K562 (cell line): ENCODE results near the gene KCTD19. TPM values are rescaled to one million over a fixed set of nuclear protein-coding genes. Genes with fewer than 3 reads are reported as not detected.

Source experiments
- CC2D1A ChIP-seq: fragments of 450-650 bp; IDR thresholded peaks from 2 replicates; pipeline ENCODE4 v1.6.1; 2017; ENCODE audit warnings: mild to moderate bottlenecking
- DMBX1 ChIP-seq: fragments of 250-450 bp; sonication (Bioruptor Pico); IDR thresholded peaks from 2 replicates; pipeline ENCODE4 v1.8.0; 2022; ENCODE audit warnings: inconsistent platforms, mild to moderate bottlenecking, moderate library complexity, borderline replicate concordance
- EP300 ChIP-seq: IDR thresholded peaks from 2 replicates; pipeline ENCODE4 v1.6.1; 2012; ENCODE audit warnings: low read length, improper control_type of control experiment
- NFIX ChIP-seq: fragments of 250-450 bp; sonication (Bioruptor Pico); IDR thresholded peaks from 2 replicates; pipeline ENCODE4 v1.4.0; 2020; ENCODE audit warnings: low read depth, mild to moderate bottlenecking, moderate library complexity
- SREBF1 ChIP-seq: fragments of 150-350 bp; IDR thresholded peaks from 2 replicates; pipeline ENCODE4 v1.6.1; 2014; ENCODE audit warnings: antibody characterized with exemption, low read depth, low read length, borderline replicate concordance
- ZNF76 ChIP-seq: fragments of 250-450 bp; sonication (Bioruptor Pico); IDR thresholded peaks from 2 replicates; pipeline ENCODE4 v1.4.0; 2020; ENCODE audit warnings: mild to moderate bottlenecking, moderate library complexity, borderline replicate concordance
- polyA plus RNA-seq, 8 experiments: library from polyadenylated mRNA; depleted of rRNA in 4 of 8; stranded (reverse) in 5 of 8; unstranded in 3 of 8; fragments of >200 nt; fragmentation: Nextera tagmentation in 2 of 8; fragmentation: Illumina TruSeq in 1 of 8; extraction: Ambion mirVana in 2 of 8; extraction: Trizol in 1 of 8; gene quantifications; 2 replicates each; pipeline versions ENCODE4 v1.2.1 to v1.2.3, GENCODE V29; 2011 to 2014; ENCODE audit warnings: inconsistent platforms in 1 of 8, missing spikeins in 1 of 8
- total RNA-seq, 7 experiments: library from RNA; depleted of rRNA in 6 of 7; stranded (reverse); fragments of >200 nt in 6 of 7; fragmentation: Illumina TruSeq in 2 of 7; extraction: Trizol in 2 of 7; gene quantifications; 2 replicates each; pipeline versions ENCODE4 v1.2.1 to v1.2.3, GENCODE V29; 2011 to 2021; ENCODE audit warnings: low replicate concordance in 1 of 7
- TF ChIP-seq, protein P1 (sequence below), 2 experiments: fragments of 450-650 bp in 1 of 2; IDR thresholded peaks; 2 replicates each; pipeline ENCODE4 v1.6.1; 2011 to 2017; ENCODE audit warnings: low read depth in 2 of 2, antibody characterized with exemption in 1 of 2, borderline replicate concordance in 1 of 2, low read length in 1 of 2, mild to moderate bottlenecking in 1 of 2, mixed read lengths in 1 of 2; ENCODE audit not compliant: control insufficient read depth in 1 of 2
- TF ChIP-seq, protein P2 (sequence below), 2 experiments: IDR thresholded peaks; 2 replicates each; pipeline ENCODE4 v1.6.1; 2012; ENCODE audit warnings: improper control_type of control experiment in 2 of 2, low read depth in 2 of 2, low read length in 2 of 2, borderline replicate concordance in 1 of 2
- TF ChIP-seq, protein P3 (sequence below): sonication (generic); formaldehyde crosslinking; IDR thresholded peaks from 2 replicates; pipeline ENCODE4 v1.8.1; 2023; ENCODE audit warnings: mild to moderate bottlenecking, missing genetic modification reagents
- TF ChIP-seq, protein P4 (sequence below): fragments of 450-650 bp; IDR thresholded peaks from 2 replicates; pipeline ENCODE4 v1.6.1; 2018; ENCODE audit not compliant: partially characterized antibody

Gene KCTD19
- total and polyA plus RNA-seq, 9 of the 15 experiments (the other 6 are each of a cell fraction or from before 2014, with no cell fraction given) = 0.03 to 0.91 (median 0.22) TPM; not detected in 2

DNA sequence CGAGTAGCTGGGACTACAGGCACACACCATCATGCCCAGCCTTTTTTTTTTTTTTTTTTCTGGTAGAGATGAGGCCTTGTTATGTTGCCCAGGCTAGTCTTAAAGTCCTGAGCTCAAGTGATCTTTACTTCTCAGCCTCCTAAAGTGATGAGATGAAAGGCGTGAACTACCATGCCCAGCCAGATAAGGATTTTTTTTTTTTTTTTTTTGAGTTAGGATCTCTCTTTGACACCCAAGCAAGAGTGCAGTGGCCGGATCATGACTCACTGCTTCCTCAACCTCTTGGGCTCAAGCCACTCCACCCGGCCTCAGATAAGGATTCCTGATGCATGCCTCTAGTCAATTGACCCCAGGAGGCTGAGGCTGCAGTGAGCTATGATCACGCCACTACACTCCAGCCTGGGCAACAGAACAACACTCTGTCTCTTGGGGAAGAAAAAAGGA is 58.4 kb downstream of the KCTD19 start (continued):
- TF ChIP-seq EP300 (peak; percentile 77; the same call in 1 of the 2 replicates), ZNF76 (CRISPR knock-in tag) (no peak), NFIX (no peak), CC2D1A (peak; percentile 87; the same call in 1 of the 2 replicates), DMBX1 (CRISPR knock-in tag) (peak; percentile 50; the same call in 1 of the 2 replicates), SREBF1 (peak; percentile 54; the same call in 1 of the 2 replicates)
- TF ChIP-seq, protein P1, sequence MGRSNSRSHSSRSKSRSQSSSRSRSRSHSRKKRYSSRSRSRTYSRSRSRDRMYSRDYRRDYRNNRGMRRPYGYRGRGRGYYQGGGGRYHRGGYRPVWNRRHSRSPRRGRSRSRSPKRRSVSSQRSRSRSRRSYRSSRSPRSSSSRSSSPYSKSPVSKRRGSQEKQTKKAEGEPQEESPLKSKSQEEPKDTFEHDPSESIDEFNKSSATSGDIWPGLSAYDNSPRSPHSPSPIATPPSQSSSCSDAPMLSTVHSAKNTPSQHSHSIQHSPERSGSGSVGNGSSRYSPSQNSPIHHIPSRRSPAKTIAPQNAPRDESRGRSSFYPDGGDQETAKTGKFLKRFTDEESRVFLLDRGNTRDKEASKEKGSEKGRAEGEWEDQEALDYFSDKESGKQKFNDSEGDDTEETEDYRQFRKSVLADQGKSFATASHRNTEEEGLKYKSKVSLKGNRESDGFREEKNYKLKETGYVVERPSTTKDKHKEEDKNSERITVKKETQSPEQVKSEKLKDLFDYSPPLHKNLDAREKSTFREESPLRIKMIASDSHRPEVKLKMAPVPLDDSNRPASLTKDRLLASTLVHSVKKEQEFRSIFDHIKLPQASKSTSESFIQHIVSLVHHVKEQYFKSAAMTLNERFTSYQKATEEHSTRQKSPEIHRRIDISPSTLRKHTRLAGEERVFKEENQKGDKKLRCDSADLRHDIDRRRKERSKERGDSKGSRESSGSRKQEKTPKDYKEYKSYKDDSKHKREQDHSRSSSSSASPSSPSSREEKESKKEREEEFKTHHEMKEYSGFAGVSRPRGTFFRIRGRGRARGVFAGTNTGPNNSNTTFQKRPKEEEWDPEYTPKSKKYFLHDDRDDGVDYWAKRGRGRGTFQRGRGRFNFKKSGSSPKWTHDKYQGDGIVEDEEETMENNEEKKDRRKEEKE (IDR thresholded peaks at IDR 0.05; ENCODE audit: borderline replicate concordance in 1 of 2, control insufficient read depth in 1 of 2, low read depth in 2 of 2, low read length in 1 of 2) = 0 out of 4 replicates have a peak, but pooled peaks of 1 of the 2 experiments have one; percentile 16
- TF ChIP-seq, protein P2, sequence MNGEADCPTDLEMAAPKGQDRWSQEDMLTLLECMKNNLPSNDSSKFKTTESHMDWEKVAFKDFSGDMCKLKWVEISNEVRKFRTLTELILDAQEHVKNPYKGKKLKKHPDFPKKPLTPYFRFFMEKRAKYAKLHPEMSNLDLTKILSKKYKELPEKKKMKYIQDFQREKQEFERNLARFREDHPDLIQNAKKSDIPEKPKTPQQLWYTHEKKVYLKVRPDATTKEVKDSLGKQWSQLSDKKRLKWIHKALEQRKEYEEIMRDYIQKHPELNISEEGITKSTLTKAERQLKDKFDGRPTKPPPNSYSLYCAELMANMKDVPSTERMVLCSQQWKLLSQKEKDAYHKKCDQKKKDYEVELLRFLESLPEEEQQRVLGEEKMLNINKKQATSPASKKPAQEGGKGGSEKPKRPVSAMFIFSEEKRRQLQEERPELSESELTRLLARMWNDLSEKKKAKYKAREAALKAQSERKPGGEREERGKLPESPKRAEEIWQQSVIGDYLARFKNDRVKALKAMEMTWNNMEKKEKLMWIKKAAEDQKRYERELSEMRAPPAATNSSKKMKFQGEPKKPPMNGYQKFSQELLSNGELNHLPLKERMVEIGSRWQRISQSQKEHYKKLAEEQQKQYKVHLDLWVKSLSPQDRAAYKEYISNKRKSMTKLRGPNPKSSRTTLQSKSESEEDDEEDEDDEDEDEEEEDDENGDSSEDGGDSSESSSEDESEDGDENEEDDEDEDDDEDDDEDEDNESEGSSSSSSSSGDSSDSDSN (IDR thresholded peaks at IDR 0.05; ENCODE audit: borderline replicate concordance in 1 of 2, low read depth in 2 of 2, low read length in 2 of 2) = peak; percentile 46 to 85; a peak in 2 of 4 replicates
- TF ChIP-seq, protein P3, sequence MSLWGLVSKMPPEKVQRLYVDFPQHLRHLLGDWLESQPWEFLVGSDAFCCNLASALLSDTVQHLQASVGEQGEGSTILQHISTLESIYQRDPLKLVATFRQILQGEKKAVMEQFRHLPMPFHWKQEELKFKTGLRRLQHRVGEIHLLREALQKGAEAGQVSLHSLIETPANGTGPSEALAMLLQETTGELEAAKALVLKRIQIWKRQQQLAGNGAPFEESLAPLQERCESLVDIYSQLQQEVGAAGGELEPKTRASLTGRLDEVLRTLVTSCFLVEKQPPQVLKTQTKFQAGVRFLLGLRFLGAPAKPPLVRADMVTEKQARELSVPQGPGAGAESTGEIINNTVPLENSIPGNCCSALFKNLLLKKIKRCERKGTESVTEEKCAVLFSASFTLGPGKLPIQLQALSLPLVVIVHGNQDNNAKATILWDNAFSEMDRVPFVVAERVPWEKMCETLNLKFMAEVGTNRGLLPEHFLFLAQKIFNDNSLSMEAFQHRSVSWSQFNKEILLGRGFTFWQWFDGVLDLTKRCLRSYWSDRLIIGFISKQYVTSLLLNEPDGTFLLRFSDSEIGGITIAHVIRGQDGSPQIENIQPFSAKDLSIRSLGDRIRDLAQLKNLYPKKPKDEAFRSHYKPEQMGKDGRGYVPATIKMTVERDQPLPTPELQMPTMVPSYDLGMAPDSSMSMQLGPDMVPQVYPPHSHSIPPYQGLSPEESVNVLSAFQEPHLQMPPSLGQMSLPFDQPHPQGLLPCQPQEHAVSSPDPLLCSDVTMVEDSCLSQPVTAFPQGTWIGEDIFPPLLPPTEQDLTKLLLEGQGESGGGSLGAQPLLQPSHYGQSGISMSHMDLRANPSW (CRISPR knock-in tag) = no peak
- TF ChIP-seq, protein P4, sequence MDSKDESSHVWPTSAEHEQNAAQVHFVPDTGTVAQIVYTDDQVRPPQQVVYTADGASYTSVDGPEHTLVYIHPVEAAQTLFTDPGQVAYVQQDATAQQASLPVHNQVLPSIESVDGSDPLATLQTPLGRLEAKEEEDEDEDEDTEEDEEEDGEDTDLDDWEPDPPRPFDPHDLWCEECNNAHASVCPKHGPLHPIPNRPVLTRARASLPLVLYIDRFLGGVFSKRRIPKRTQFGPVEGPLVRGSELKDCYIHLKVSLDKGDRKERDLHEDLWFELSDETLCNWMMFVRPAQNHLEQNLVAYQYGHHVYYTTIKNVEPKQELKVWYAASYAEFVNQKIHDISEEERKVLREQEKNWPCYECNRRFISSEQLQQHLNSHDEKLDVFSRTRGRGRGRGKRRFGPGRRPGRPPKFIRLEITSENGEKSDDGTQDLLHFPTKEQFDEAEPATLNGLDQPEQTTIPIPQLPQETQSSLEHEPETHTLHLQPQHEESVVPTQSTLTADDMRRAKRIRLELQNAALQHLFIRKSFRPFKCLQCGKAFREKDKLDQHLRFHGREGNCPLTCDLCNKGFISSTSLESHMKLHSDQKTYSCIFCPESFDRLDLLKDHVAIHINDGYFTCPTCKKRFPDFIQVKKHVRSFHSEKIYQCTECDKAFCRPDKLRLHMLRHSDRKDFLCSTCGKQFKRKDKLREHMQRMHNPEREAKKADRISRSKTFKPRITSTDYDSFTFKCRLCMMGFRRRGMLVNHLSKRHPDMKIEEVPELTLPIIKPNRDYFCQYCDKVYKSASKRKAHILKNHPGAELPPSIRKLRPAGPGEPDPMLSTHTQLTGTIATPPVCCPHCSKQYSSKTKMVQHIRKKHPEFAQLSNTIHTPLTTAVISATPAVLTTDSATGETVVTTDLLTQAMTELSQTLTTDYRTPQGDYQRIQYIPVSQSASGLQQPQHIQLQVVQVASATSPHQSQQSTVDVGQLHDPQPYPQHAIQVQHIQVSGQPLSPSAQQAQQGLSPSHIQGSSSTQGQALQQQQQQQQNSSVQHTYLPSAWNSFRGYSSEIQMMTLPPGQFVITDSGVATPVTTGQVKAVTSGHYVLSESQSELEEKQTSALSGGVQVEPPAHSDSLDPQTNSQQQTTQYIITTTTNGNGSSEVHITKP = peak; percentile 72
